ENCODE measurements around the gene ASNS.
"Not testable (repeated sequence)": the region's sequence is repeated elsewhere in the genome, so short reads cannot be mapped to it uniquely, and the experiment has no call there.

Gene ASNS, protein sequence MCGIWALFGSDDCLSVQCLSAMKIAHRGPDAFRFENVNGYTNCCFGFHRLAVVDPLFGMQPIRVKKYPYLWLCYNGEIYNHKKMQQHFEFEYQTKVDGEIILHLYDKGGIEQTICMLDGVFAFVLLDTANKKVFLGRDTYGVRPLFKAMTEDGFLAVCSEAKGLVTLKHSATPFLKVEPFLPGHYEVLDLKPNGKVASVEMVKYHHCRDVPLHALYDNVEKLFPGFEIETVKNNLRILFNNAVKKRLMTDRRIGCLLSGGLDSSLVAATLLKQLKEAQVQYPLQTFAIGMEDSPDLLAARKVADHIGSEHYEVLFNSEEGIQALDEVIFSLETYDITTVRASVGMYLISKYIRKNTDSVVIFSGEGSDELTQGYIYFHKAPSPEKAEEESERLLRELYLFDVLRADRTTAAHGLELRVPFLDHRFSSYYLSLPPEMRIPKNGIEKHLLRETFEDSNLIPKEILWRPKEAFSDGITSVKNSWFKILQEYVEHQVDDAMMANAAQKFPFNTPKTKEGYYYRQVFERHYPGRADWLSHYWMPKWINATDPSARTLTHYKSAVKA

DNA sequence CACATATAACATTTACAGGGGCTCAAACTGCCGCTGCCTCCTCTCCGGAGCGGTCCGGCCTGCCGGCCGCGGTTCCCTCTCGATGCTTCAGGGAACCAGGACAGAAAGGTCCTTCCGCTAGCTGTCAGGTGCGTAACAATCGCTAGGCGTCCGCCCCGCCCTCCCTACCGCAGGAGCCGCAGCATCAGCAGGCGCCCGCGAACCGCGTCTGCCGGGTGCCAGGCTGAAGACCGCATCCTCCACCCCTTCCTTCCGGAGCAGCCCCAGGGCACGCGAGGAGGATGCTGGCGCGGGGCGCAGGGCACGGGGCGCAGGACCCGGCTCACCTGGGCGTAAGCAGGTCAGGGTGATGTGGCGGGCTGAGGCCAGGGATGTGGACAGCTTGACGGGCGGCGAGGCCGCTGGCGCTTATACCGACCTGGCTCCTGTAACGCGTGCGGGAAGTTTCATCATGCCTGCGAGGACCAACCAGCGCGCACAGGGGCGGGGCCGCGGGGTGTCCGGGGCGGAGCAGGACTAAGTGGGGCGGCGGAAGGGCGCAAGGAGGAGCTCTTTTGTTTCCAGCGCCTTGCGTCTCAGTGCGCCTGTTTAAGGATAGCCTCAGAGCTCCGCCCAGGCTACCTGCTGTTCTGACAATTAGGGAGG lies at the start of gene ASNS:
TSS of gene ASNS (minus strand) at position 384 of the 645 bp plus-strand sequence. CDS start 3,252 bp downstream, outside the sequence.
- peak; percentile 78 for DNase-seq

DNA sequence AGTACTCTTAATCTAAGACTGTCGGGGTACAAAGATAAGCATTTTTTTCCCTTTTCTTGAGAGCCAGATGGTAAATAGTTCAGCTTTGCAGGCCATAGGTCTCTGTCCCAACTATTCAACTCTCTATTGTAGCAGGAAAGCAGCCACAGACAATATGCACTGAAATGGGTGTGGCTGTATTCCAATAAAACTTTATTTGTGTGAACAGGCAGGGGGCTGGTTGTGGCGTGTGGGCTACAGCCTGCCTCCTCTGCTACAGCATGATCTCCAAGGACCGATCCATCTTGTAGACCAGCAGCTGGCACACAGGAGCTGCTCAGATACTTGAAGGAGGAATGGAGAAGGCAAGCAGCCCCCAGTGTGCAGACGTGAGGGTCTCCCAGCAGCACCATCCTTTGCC lies 49.0 kb upstream of the ASNS start:
- DNase-seq: not testable (repeated sequence)

DNA sequence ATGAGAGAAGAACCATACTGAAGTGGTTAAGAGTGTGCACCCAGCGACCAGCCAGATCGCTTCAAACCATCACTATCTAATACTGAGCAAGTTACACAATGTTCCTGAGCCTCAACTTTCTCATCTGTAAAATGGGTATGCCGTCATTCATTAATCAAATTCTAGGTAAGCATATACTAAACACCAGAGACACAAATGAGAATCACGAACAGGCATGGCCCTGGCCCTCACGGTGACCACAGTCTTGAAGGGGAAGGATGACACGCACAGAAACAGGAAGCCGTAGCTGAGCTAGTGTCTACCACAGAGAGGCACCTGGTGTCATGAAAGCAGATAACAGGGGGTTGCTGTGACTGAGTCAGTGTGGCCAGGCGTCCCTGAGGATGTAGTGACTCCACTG lies 43.1 kb upstream of the ASNS start:
- DNase-seq: not testable (repeated sequence)

DNA sequence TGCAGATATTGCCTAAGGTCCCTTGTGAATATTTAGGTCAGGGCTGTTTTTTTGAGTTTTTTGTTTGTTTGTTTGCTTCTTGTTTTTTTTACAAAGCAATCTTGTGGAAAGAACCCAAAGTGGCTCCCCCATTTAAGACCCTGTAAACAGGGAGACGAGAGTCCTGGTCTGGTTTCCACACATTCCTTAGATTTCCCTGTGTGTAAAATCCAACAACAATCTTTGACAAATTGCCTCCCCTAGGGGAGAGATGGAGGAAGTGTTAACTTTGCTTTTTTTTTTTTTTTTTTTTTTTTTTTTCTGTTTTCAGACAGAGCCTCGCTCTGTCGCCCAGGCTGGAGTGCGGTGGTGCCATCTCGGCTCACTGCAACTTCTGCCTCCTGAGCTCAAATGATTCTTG lies 40.1 kb upstream of the ASNS start:
- not testable (repeated sequence) for DNase-seq

DNA sequence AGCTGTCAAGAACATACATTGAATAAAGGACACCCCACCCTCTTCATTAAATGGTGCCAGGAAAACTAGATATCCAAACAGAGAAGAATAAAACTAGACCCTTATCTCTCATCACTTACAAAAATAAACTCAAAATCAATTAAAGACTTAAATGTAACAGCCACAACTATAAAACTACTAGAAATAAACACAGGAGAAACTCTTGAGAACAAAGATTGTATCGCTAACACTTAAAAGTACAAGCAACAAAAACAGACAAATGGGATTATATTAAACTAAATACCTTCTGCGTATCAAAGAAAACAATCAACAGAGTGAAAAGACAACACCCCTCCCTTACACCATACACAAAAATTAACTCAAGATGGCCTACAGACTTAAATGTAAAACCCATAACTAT lies 24.7 kb upstream of the ASNS start:
- DNase-seq: not testable (repeated sequence)

DNA sequence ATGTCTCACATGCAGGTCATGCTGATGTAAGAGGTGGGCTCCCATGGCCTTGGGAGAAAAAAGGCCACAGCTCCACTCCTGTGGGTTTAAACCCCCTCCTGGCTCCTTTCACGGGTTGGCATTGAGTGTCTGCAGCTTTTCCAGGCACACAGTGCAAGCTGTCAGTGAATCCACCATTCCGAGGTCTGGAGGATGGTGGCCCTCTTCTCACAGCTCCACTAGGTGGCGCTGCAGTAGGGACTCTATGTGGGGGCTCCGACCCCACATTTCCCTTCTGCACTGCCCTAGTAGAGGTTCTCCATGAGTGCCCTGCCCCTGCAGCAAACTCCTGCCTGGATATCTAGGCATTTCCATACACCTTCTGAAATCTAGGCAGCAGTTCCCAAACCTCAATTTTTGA lies 19.5 kb upstream of the ASNS start:
- DNase-seq: not testable (repeated sequence)

GRCh38 chr7:97879527-97879926 lies 7.3 kb upstream of the ASNS start:
- DNase-seq: not testable (repeated sequence)

- DNase-seq: not testable (repeated sequence)
These were observed 2.7 kb upstream of the ASNS start for GRCh38 chr7:97874894-97875293.

- DNase-seq: no peak
These were observed 1.4 kb upstream of the ASNS start for GRCh38 chr7:97873606-97874005.

DNA sequence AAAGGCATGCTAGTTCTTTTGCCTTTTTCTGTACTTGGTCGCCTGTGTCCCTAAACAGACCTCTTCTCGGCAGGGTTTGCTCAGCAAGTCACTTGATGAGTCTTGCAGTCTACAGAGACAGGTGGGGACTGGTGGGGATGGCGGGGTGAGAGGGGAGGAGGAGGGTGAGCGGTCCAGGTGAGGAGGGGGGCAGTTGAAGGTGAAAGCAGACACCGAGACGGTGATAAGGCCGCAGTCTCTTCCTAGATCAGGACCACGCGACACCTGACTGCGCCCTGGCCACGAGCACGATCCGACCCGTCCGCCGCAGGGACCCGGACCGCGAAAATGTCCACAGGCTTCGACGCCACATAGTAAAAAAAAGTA lies 566 bp downstream of the ASNS start:
- no peak for DNase-seq

GRCh38 chr7:97868788-97869187 lies 3.4 kb downstream of the ASNS start:
- DNase-seq: no peak

DNA sequence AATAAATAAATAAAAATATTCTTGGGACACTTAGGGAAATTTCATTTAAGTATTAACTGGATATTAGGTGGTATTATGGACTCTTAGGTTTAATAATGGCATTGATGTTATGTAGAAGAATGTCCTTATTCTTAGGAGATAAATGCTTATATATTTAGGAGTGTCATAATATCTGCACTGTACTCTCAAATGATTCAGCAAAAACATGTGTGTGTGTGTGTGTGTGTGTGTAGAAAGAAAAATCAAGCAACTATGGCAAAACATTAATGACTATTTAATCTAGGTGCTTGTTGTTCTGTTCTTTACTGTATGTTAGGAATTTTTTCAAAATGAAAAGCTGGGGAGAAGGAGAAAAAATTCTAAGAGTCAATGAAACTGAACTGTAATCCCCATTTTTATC lies 3.9 kb downstream of the ASNS start:
- no peak for DNase-seq

DNA sequence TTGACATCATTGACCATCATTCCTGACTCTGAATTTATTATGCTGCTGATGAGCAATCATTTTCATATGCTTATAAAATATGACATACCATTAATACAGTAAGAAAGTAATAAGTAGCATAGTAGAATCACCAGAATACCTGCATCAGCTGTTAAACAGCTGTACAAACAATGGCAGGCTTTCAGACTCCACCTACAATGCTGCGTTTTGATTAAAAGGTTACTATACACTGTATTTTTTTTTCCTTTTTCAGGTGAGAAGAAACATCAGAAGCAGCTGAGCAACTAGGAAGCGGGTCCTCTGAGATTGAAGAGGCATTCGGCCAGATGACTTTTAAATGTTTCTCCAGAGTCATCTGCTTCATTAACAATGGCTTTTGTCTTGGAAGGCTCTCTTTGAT lies 7.1 kb downstream of the ASNS start:
- no peak for DNase-seq

GRCh38 chr7:97859606-97860204 lies 12.5 kb downstream of the ASNS start:
- DNase-seq: no peak

DNA sequence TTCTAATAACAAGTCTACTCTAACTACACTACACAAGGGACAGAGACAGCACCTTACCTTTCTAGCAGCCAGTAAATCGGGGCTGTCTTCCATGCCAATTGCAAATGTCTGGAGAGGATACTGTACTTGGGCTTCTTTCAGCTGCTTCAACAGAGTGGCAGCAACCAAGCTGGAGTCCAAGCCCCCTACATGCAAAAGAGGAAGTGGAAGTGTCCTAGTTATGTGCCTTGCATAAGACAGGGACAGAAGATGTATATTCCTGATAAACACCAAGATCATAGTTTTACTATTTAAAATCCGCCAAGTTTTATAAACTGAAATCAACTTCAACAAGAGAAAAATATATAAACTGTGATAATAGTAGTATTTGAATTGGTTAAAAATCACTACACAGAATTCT lies 14.0 kb downstream of the ASNS start:
- DNase-seq: no peak

DNA sequence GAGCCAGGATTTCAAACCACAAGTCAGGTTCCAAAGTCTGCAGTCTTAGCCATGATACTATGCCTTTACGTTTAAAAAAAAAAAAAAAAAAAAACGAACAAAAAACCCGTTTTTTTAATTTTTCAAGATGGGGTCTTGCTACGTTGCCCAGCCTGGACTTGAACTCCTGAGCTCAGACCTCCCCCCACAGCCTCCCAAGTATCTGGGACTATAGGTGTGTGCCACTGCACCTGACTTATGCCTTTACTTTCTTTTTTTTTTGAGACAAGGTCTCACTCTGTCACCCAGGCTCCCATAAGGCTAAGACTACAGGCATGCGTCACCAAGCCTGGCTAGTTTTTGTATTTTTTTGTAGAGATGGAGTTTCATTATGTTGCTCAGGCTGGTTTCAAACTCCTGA lies 14.7 kb downstream of the ASNS start:
- DNase-seq: no peak

- DNase-seq: no peak
These were observed 20.5 kb downstream of the ASNS start for GRCh38 chr7:97851683-97852082.

DNA sequence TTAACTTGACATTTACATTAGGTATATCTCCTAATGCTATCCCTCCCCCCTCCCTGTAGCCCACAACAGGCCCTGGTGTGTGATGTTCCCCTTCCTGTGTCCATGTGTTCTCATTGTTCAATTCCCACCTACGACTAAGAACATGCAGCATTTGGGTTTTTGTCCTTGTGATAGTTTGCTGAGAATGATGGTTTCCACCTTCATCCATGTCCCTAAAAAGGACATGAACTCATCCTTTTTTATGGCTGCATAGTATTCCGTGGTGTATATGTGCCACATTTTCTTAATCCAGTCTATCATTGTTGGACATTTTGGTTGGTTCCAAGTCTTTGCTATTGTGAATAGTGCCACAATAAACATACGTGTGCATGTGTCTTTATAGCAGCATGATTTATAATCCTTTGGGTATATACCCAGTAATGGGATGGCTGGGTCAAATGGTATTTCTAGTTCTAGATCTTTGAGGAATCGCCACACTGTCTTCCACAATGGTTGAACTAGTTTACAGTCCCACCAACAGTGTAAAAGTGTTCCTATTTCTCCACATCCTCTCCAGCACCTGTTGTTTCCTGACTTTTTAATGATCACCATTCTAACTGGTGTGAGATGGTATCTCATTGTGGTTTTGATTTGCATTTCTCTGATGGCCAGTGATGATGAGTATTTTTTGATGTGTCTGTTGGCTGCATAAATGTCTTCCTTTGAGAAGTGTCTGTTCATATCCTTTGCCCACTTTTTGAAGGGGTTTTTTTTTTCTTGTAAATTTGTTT lies 21.8 kb downstream of the ASNS start:
- not testable (repeated sequence) for DNase-seq

DNA sequence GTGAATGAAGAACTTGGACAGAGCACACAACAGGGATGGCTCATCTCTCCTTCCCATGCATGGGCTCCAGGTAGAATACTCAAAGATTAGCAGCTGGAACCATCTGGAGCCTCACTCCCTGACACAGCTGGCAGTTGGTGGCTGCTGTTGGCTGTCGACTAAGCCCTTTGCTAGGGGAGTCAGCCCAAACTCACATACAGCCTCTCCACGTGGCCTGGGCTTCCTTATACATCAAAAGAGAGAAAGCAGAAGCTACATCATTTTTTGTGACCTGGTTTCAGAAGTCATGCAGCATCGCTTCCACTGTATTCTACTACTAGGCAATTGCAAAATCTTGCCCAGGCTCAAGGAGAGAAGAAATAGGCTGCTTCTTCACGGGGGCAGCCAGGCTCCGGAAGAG lies 24.4 kb downstream of the ASNS start:
- DNase-seq: no peak

DNA sequence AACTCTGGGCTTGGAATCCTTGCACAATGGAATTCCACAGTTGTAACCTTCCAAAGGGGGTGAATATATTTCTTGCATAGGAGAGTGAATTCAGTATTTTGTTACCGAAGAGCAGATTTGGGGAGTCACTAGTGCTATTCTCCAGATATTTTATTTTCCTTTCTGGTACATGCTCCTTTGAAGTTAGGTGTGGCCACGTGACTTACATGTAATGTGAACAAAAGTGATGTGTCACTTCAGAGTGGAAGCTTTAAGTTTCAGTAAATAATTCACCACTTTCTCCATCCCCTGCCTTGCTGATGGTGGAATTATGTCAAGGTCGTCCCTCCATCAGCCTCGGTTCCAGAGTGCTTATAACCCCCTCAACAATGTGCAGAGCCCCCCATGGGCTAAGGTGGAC lies 25.3 kb downstream of the ASNS start:
- DNase-seq: no peak

DNA sequence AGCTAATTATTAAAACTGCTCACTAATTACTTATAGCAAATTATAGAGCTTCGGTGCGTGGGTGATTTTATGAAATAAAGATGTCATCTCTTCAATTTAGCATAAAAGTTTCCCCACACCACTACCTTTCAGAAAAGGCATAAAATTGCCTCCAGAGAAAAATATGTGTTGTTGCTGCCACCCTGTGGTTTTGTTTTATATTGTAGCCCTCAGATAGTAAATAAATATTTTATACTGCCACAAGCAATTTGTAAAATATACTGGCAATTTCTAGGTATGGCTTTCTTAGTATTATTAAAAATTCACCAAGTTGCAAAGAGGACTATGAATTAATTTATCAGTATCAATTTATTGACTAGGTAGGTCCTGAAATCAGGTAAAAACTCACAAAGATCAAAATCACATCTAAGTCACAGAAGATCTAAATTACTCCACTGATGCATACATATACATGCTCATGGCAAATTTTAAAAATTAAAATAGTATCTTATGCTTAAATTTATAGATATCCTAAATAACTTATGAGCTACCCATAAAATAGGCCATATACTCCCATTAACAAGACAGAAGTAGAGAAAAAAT lies 26.5 kb downstream of the ASNS start:
- DNase-seq: no peak

DNA sequence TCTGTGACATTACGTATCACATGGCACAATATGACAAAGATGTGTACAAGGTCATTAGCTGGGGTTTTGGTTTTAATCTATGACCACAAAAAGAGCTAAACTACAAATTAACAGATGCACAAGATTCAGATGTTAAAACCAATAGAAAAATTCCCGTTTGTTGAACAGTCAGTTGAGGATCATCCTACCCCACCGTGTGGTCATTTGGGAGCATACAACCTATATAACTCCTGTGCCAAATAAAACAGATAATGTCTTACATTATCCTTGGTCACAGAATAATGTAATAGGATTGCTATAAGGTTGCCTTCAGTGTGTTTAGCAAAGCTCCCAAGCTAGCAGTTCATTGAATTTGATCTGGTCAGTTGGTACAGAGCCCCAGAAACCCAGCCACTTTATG lies 28.2 kb downstream of the ASNS start:
- DNase-seq: no peak
